NCI-H1092 (cell line): ENCODE measurements around the gene POLR3C.

Experiments used
- DNase-seq: peaks from one replicate; lab custom pipeline; 2025; lab: John Stamatoyannopoulos, UW

The POLR3C gene

GRCh38 chr1:145871994-145872924, 48.3 kb downstream of the POLR3C start:
- no peak for DNase-seq

- DNase-seq = no peak
These were observed 50.6 kb downstream of the POLR3C start for GRCh38 chr1:145874646-145875045.

- no peak for DNase-seq
These were observed 54.0 kb downstream of the POLR3C start for GRCh38 chr1:145877923-145878486.

GRCh38 chr1:145878724-145879123, 54.7 kb downstream of the POLR3C start:
- DNase-seq = no peak

- DNase-seq = peak; percentile 83
These were observed 55.8 kb downstream of the POLR3C start for GRCh38 chr1:145879775-145880174.

GRCh38 chr1:145884675-145885074, 60.7 kb downstream of the POLR3C start:
- no peak for DNase-seq

GRCh38 chr1:145885738-145886287, 61.8 kb downstream of the POLR3C start, which contains the start of gene ANKRD35:
Gene ANKRD35, minus strand, starts transcription at chr1:145885866. Its CDS starts 108 bp downstream, at chr1:145885758.
- DNase-seq = peak; percentile 76

- DNase-seq = no peak
These were observed 62.4 kb downstream of the POLR3C start for GRCh38 chr1:145886390-145886789.

GRCh38 chr1:145886816-145887215, 62.8 kb downstream of the POLR3C start:
- no peak for DNase-seq

- no peak for DNase-seq
These were observed 63.6 kb downstream of the POLR3C start for GRCh38 chr1:145887631-145888030.

- peak; percentile 62 for DNase-seq
These were observed 65.7 kb downstream of the POLR3C start for GRCh38 chr1:145889722-145890121.

- DNase-seq = no peak
These were observed 67.1 kb downstream of the POLR3C start for GRCh38 chr1:145891143-145891542.

- peak; percentile 99 for DNase-seq
These were observed 67.8 kb downstream of the POLR3C start for GRCh38 chr1:145891587-145892485.

GRCh38 chr1:145892486-145893087, 68.6 kb downstream of the POLR3C start:
- peak; percentile 54 for DNase-seq

GRCh38 chr1:145893306-145894055, 69.5 kb downstream of the POLR3C start:
- DNase-seq = no peak
